ENCODE data around the gene LBR. TPM values are rescaled to one million over a fixed set of nuclear protein-coding genes. Genes with fewer than 3 reads are reported as not detected.
A peak's percentile ranks its signal among the peaks of the same experiment; 100 is the strongest.

Gene LBR
- total RNA-seq, 1 experiment from 2014 or later, result 44.0 TPM

GRCh38 chr1:225449774-225450173 is 21.9 kb upstream of the LBR start:
- no peak for DNase-seq (ENCODE audit: low read depth, low spot score)
- in situ Hi-C loops (cut with HindIII; ENCODE audit: low pct_unique_long_range_greater_than_20kb, low sequenced_read_pairs), result no loop called here

GRCh38 chr1:225449261-225449660 is 21.4 kb upstream of the LBR start:
- no peak for DNase-seq (ENCODE audit: low read depth, low spot score)
- in situ Hi-C loops (cut with HindIII; ENCODE audit: low pct_unique_long_range_greater_than_20kb, low sequenced_read_pairs), result no loop called here

DNA sequence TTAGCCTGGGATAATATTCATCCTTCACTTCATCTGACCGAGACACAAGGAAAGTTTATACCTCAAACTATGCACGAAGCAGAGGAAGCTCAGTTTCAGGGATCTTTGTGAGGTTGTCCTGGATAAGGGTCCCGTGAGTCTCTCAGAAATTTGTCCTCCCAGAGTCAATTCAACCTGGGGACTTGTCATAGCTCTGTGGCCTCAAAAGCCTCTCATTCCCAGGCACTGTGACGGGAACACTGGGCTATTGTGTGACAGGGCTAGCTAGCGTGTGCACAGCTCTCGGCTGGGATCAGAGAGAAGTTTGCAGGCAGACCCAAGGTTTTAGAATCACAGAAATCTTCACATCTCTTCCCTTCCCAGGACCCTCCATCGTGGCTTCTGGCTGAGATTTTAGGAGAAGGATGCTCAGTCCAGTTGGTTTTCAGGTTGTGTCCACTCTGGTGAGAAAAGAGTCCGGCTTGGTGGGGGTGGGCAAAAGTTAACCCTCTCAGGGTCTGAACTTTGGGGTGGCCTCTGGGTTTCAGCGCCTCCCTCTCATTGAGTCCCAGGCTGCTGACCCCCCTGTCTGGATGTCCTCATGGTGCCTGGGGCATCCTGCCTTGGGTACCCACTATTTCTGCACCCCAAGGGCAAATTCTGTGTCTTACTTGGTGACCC is 20.4 kb upstream of the LBR start:
- DNase-seq (ENCODE audit: low read depth, low spot score), result no peak
- in situ Hi-C loops (cut with HindIII; ENCODE audit: low pct_unique_long_range_greater_than_20kb, low sequenced_read_pairs), result no loop called here

GRCh38 chr1:225447650-225448089 is 19.8 kb upstream of the LBR start:
- in situ Hi-C loops (cut with HindIII; ENCODE audit: low pct_unique_long_range_greater_than_20kb, low sequenced_read_pairs), result no loop called here
- DNase-seq (ENCODE audit: low read depth, low spot score), result no peak

DNA sequence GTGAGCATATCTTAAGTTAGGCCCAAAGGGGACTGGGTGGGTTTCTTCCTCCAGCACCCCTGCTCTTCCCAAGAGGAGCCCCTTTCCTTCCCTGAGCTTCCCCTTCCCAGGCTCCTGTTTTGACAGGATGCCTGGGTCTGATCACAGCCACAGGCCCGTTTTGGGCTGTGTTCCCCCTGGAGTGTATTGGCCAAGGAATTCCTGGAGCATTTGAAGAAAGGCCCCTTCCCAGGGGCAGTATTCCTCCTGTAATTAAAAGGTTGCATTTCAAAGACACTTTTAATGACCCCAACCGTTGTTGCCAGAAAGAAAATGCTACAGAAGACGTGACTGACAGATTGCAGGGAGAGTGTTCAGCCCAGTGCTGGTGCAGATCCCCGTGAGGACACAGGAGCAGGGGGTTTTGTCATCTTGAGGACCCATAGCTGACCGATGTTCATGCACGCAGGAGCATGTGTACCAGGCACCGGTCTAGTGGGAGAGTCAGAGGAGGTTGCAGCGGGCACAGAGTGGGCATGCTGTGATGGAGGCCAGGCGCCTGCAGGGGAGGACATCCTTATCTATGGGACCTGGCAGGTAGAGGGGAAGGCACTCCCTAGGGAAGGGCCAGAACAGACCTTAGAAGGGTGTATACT is 19.3 kb upstream of the LBR start:
- in situ Hi-C loops (cut with HindIII; ENCODE audit: low pct_unique_long_range_greater_than_20kb, low sequenced_read_pairs), result no loop called here
- DNase-seq (ENCODE audit: low read depth, low spot score), result no peak

DNA sequence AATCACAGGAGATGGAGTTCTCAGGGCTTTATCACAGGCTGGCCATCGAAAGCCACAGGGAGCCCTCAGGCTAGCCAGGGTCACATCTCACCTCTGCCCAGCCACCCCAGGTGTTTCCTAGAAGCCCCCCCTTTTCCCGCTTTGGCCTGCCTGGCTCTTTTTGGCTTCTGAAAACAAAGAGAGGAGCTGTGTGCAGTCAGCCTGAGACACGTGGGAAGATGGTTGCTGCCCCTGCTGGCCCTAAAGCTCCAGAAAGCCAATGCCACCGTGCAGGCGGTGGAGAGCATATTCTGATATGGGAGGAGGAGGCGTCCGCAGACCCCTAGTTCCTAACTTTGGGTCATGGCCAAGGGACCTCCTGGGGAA is 18.7 kb upstream of the LBR start:
- no peak for DNase-seq (ENCODE audit: low read depth, low spot score)
- in situ Hi-C loops (cut with HindIII; ENCODE audit: low pct_unique_long_range_greater_than_20kb, low sequenced_read_pairs), result no loop called here

DNA sequence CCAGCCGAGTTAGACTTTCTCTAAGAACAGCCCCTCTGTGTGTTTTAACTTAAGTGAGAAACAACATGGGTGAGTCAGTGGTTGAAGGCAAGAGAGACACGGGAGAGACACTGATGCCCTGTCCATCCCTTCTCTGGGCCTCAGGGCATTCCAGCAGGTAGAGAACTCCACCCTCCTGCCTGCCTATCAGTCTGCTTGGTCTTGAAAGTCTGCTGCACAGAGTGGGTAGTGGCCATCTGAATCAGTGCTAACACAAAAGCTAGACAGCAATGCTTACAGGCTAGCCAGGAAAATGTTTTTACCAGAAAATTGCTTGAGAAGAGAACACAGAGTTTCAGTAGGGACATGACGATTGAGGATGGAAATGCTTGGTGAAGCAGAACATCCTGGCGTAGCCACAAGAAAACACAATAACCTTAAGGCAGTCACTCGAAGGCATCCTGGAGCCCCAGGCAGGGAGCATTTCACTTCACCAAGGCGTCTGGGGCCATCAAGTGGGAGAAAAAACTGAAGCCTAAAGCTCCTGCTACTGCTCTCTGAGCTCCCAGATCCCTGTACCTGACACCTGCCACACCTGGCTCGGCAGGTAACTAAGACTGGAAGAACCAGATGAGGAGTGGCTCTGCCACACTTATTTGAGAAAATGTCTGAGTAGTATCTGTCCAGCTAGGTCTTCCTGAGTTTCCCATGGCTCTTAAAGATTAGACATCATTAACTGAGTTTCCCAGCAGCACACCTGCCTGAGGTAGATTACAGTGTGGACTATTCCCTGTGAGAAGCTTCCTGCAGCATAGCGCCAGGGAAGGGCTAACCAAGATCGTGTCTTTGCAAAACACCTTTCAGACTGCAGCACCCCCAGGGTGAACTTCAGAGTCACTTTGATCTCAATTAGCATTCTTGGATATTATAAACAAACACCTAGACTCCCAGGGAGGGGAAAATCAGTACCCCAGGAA is 18.1 kb upstream of the LBR start:
- no peak for DNase-seq (ENCODE audit: low read depth, low spot score)
- in situ Hi-C loops (cut with HindIII; ENCODE audit: low pct_unique_long_range_greater_than_20kb, low sequenced_read_pairs), result no loop called here

DNA sequence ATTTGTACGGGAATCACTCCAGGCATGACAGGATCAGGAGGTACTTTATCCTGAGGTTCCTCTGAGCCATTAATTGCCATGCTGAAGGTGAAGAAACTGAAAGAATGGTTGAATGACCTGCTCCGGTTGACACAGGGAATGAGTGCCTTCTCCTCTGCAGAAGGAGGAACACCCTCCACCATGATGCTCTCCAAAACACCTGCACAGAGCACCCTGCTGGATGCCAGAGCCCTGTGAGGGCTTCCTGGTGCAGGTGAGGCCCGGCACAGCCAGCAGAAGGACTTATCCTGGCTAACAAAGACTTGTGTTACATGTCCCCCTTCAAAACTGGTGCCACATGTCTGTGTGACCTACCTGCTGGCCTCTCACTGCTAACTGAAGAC is 14.3 kb upstream of the LBR start:
- in situ Hi-C loops (cut with HindIII; ENCODE audit: low pct_unique_long_range_greater_than_20kb, low sequenced_read_pairs), result no loop called here
- no peak for DNase-seq (ENCODE audit: low read depth, low spot score)

GRCh38 chr1:225441314-225442122 is 13.7 kb upstream of the LBR start:
- DNase-seq (ENCODE audit: low read depth, low spot score), result no peak
- in situ Hi-C loops (cut with HindIII; ENCODE audit: low pct_unique_long_range_greater_than_20kb, low sequenced_read_pairs), result no loop called here

- no peak for DNase-seq (ENCODE audit: low read depth, low spot score)
- in situ Hi-C loops (cut with HindIII; ENCODE audit: low pct_unique_long_range_greater_than_20kb, low sequenced_read_pairs), result no loop called here
Observed at GRCh38 chr1:225440380-225441221, 12.8 kb upstream of the LBR start.

DNA sequence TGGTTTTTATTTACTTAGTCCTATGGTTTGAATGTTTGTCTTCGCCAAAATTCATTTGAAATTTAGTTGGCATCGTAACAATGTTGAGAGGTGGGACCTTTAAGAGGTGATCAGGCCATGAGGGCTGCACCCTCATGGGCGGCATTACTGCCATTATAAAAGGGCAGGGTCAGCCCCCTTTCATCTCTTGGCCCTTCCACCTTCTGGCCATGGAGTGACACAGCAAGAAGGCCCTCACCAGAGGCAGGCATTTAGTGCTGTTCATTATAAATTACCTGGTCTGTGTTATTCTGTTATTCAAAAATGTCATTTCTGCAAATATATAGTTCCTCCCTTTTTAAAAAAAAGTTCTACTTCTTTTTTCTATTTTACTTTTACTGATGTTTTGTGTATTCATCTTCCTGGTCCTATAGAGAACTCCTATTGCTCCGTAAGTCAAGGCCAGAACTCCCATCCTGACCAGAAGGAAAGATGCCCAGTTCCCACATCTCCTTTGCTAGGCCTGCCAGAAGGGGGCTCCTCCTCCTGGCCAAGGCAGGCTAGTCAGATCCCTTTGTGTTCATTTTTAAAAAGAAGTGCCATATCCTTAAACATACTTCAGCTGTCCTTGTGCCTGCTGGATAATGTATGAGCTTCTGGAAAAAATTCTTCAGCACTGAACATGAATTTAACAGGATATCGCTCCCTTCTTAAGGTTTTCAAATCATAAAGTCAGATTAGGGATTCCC is 10.0 kb upstream of the LBR start:
- DNase-seq (ENCODE audit: low read depth, low spot score), result peak; percentile 72

GRCh38 chr1:225435957-225436392 is 8.1 kb upstream of the LBR start:
- no peak for DNase-seq (ENCODE audit: low read depth, low spot score)
- in situ Hi-C loops (cut with HindIII; ENCODE audit: low pct_unique_long_range_greater_than_20kb, low sequenced_read_pairs), result no loop called here

More for the DNA sequence above, 10.0 kb upstream of the LBR start:
- in situ Hi-C loops (cut with HindIII; ENCODE audit: low pct_unique_long_range_greater_than_20kb, low sequenced_read_pairs), result no loop called here

DNA sequence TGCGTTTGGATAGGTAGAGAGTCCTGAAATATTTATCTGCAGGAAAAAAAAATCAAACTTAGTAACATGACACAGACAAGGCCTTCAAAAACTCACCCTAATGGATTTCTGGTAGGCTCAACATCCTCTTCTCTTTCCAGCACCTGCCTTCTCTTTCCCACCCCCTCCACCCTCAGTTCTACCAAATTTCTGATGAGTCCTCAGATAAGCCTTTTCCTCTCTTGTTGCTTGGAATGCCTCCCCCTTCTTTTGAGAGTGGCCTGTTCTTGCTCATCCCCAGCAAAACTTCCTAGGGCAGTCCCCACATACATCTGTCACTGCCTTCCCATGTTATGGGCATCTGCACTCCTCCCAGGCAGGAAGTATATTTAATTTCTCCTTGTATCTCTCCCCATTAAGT is 7.6 kb upstream of the LBR start:
- in situ Hi-C loops (cut with HindIII; ENCODE audit: low pct_unique_long_range_greater_than_20kb, low sequenced_read_pairs), result no loop called here

DNA sequence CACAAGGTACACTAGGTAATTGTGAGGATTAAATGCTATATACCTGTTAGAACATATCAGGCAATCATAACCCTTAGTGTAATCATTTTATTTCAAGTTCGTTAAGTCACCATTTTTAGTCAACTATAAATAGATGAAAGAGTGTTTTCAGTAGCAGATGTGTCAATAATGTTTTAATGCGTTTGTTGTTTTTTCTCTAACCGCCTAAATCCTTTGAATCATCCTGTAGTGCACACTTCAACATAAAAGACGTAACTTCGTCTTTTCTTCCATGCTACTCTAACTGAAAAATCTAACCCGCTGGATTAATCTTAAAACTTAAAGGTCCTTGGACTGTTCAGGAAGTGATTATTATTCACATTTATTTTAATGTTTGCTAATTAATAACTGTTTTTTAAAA is 7.2 kb upstream of the LBR start:
- in situ Hi-C loops (cut with HindIII; ENCODE audit: low pct_unique_long_range_greater_than_20kb, low sequenced_read_pairs), result no loop called here
- DNase-seq (ENCODE audit: low read depth, low spot score), result no peak

More for the DNA sequence above, 7.6 kb upstream of the LBR start:
- no peak for DNase-seq (ENCODE audit: low read depth, low spot score)

GRCh38 chr1:225434046-225434445 is 6.2 kb upstream of the LBR start:
- in situ Hi-C loops (cut with HindIII; ENCODE audit: low pct_unique_long_range_greater_than_20kb, low sequenced_read_pairs), result no loop called here
- no peak for DNase-seq (ENCODE audit: low read depth, low spot score)

GRCh38 chr1:225431081-225431863 is 3.4 kb upstream of the LBR start:
- in situ Hi-C loops (cut with HindIII; ENCODE audit: low pct_unique_long_range_greater_than_20kb, low sequenced_read_pairs), result no loop called here
- no peak for DNase-seq (ENCODE audit: low read depth, low spot score)

Data from SK-MEL-5 (cell line).